ENCODE measurements around the gene GSTA3.

GRCh38 chr6:52858416-52858815, 51.1 kb downstream of the GSTA3 start:
- TF ChIP-seq, protein P1, sequence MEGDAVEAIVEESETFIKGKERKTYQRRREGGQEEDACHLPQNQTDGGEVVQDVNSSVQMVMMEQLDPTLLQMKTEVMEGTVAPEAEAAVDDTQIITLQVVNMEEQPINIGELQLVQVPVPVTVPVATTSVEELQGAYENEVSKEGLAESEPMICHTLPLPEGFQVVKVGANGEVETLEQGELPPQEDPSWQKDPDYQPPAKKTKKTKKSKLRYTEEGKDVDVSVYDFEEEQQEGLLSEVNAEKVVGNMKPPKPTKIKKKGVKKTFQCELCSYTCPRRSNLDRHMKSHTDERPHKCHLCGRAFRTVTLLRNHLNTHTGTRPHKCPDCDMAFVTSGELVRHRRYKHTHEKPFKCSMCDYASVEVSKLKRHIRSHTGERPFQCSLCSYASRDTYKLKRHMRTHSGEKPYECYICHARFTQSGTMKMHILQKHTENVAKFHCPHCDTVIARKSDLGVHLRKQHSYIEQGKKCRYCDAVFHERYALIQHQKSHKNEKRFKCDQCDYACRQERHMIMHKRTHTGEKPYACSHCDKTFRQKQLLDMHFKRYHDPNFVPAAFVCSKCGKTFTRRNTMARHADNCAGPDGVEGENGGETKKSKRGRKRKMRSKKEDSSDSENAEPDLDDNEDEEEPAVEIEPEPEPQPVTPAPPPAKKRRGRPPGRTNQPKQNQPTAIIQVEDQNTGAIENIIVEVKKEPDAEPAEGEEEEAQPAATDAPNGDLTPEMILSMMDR (IDR thresholded peaks at IDR 0.05; ENCODE audit: low read length): no peak
- TF ChIP-seq EZH2 (IDR thresholded peaks at IDR 0.05; ENCODE audit: borderline replicate concordance, low read length): no peak

Data from OCI-LY1 (cell line).